Colonic mucosa (tissue), 4 donors: ENCODE measurements around the gene SUN3. TPM values are rescaled to one million over a fixed set of nuclear protein-coding genes. Genes with fewer than 3 reads are reported as not detected.

Experiments
- DNase-seq: peaks from one replicate; pipeline ENCODE4 v3.0.0-alpha.2; 2020
- H3K27ac ChIP-seq: fragments of 200-600 bp; one replicate; pipeline ENCODE4 v1.8.0; 2021
- H3K27me3 ChIP-seq: fragments of 200-600 bp; one replicate; pipeline ENCODE4 v1.8.0; 2021
- H3K36me3 ChIP-seq: fragments of 200-600 bp; one replicate; pipeline ENCODE4 v1.8.0; 2021
- H3K4me1 ChIP-seq: fragments of 200-600 bp; one replicate; pipeline ENCODE4 v1.8.0; 2021; ENCODE audit warnings: mild to moderate bottlenecking
- H3K4me3 ChIP-seq: fragments of 200-600 bp; one replicate; pipeline ENCODE4 v1.8.0; 2021
- H3K9ac ChIP-seq, 2 donors: one replicate each; pipeline ENCODE4 v1.7.0; 2013; ENCODE audit warnings: control low read depth in 2 of 2, low read depth in 2 of 2, low read length in 2 of 2
- H3K9me3 ChIP-seq: fragments of 200-600 bp; one replicate; pipeline ENCODE4 v1.8.0; 2021
- CTCF ChIP-seq: fragments of 200-600 bp; IDR thresholded peaks from one replicate; pipeline ENCODE4 v1.8.0; 2022; ENCODE audit warnings: antibody characterized with exemption, mild to moderate bottlenecking
- intact Hi-C: fragments of 100-400 bp; cut with DNase I; formaldehyde crosslinking; loops from one replicate; pipeline ENCODE4 v1.14.1; 2022
- total RNA-seq, 2 donors: library from RNA; stranded (reverse); fragmentation: NEBNext Ultra II Directional in 1 of 2; extraction: Animal tissue kit (Norgen Biotek cat#: 25700) in 1 of 2; gene quantifications; one replicate each; pipeline ENCODE4 v1.2.1, GENCODE V29; 2021
- donor health status: healthy.
- donor health status: DM: no; HTN: no; CAD: no.
- donor health status: DM: no; HTN: no; CAD: no.

SUN3 gene
- total RNA-seq, result not detected

- TF ChIP-seq CTCF, result no peak
Observed at GRCh38 chr7:48028938-48029337, at the start of gene SUN3. Gene SUN3 (minus strand): TSS chr7:48029107. CDS start chr7:48028938, 169 bp downstream.

GRCh38 chr7:48078470-48078869 lies 49.6 kb upstream of the SUN3 start:
- H3K9ac ChIP-seq, result no peak overlapping the region
- intact Hi-C loops, result no loop called here
- no peaks in the 10 kb centered on the region for H3K36me3 ChIP-seq
- no peak for TF ChIP-seq CTCF
- peak overlapping the region; percentile 2 for H3K27ac ChIP-seq
- DNase-seq, result no peak
- H3K27me3 ChIP-seq, result no peaks in the 10 kb centered on the region
- H3K4me3 ChIP-seq, result no peak overlapping the region
- H3K4me1 ChIP-seq, result no peaks in the 10 kb centered on the region
- H3K9me3 ChIP-seq, result no peaks in the 10 kb centered on the region

More at GRCh38 chr7:48028938-48029337, at the start of gene SUN3:
- intact Hi-C loops, result no loop called here
- H3K4me1 ChIP-seq, result no peaks in the 10 kb centered on the region
- no peak within 1 kb of the TSS for H3K27ac ChIP-seq
- no peaks in the 10 kb centered on the region for H3K9me3 ChIP-seq
- DNase-seq, result no peak
- H3K4me3 ChIP-seq, result no peak within 1 kb of the TSS
- H3K9ac ChIP-seq, result no peak within 1 kb of the TSS
- no peaks in the 10 kb centered on the region for H3K27me3 ChIP-seq
- H3K36me3 ChIP-seq, result no peaks in the 10 kb centered on the region

GRCh38 chr7:48077423-48077822 lies 48.5 kb upstream of the SUN3 start:
- no peaks in the 10 kb centered on the region for H3K36me3 ChIP-seq
- intact Hi-C loops, result no loop called here
- H3K27ac ChIP-seq, result no peak overlapping the region
- H3K9ac ChIP-seq, result no peak overlapping the region
- H3K27me3 ChIP-seq, result no peaks in the 10 kb centered on the region
- no peaks in the 10 kb centered on the region for H3K9me3 ChIP-seq
- no peak for TF ChIP-seq CTCF
- H3K4me3 ChIP-seq, result no peak overlapping the region
- H3K4me1 ChIP-seq, result no peaks in the 10 kb centered on the region
- no peak for DNase-seq

- no peak for DNase-seq
- intact Hi-C loops, result no loop called here
- Histone ChIP-seq H3K36me3 (no peaks in the 10 kb centered on the region), H3K9ac (no peak overlapping the region), H3K9me3 (no peaks in the 10 kb centered on the region), H3K27ac (no peak overlapping the region), H3K27me3 (no peaks in the 10 kb centered on the region), H3K4me3 (no peak overlapping the region), H3K4me1 (no peaks in the 10 kb centered on the region)
- TF ChIP-seq CTCF, result no peak
Observed at GRCh38 chr7:48074204-48074654, 45.3 kb upstream of the SUN3 start.

- TF ChIP-seq CTCF, result no peak
- DNase-seq, result no peak
- Histone ChIP-seq H3K27ac (no peak overlapping the region), H3K36me3 (no peaks in the 10 kb centered on the region), H3K27me3 (no peaks in the 10 kb centered on the region), H3K9me3 (no peaks in the 10 kb centered on the region), H3K4me1 (no peaks in the 10 kb centered on the region), H3K4me3 (no peak overlapping the region), H3K9ac (no peak overlapping the region)
- intact Hi-C loops, result no loop called here
Observed at GRCh38 chr7:48067475-48067874, 38.6 kb upstream of the SUN3 start.
